PC-3 (cell line): Measurements from ENCODE around the gene ACOXL. TPM values are rescaled to one million over a fixed set of nuclear protein-coding genes. Genes with fewer than 3 reads are reported as not detected.

Experiments
- ATAC-seq: fragments of 200-7000 bp; cut with Tn5 transposase; 2 replicates; pipeline ENCODE4 v1.9.1; 2020; ENCODE audit warnings: mild to moderate bottlenecking, moderate library complexity
- BruUV-seq: library from RNA; stranded (reverse); fragments of 400-500 nt; replicated peaks from 2 replicates; lab custom pipeline; 2021; lab: Mats Ljungman, UMichigan
- CTCF ChIA-PET: fragments of 300-600 bp; sonication (Branson Sonifier 250); formaldehyde crosslinking; loops from one replicate; lab custom pipeline; 2022; ENCODE audit warnings: antibody characterized with exemption; lab: Charles Lee
- POLR2A ChIA-PET: fragments of 300-600 bp; sonication (Branson Sonifier 250); formaldehyde crosslinking; loops from one replicate; lab custom pipeline; 2022; ENCODE audit warnings: antibody characterized with exemption; ENCODE audit not compliant: unreplicated experiment; lab: Charles Lee
- DNase-seq: peaks from one replicate; pipeline ENCODE4 v3.0.0-alpha.2; 2015
- H2AFZ ChIP-seq: fragments of 300-600 bp; sonication (generic); 2 replicates; pipeline ENCODE4 v1.6.0; 2016; ENCODE audit warnings: antibody characterized with exemption, low read length
- H3F3A ChIP-seq: fragments of 300-600 bp; sonication (generic); one replicate; pipeline ENCODE4 v1.6.0; 2017; ENCODE audit warnings: antibody characterized with exemption, low read length, control low read depth, mild to moderate bottlenecking; ENCODE audit not compliant: unreplicated experiment
- H3K27ac ChIP-seq: fragments of 300-600 bp; sonication (generic); 2 replicates; pipeline ENCODE4 v1.5.1; 2016; ENCODE audit warnings: mild to moderate bottlenecking, low read length
- H3K27me3 ChIP-seq: fragments of 300-600 bp; sonication (generic); 2 replicates; pipeline ENCODE4 v1.6.1; 2016; ENCODE audit warnings: low read length, mixed read lengths
- H3K36me3 ChIP-seq: fragments of 300-600 bp; sonication (generic); 2 replicates; pipeline ENCODE4 v1.6.1; 2016; ENCODE audit warnings: low read depth, mixed run types, low read length, mixed read lengths
- H3K4me1 ChIP-seq: fragments of 300-600 bp; sonication (generic); 2 replicates; pipeline ENCODE4 v1.5.1; 2016; ENCODE audit warnings: low read length; ENCODE audit not compliant: insufficient read depth
- H3K4me2 ChIP-seq: fragments of 300-600 bp; sonication (generic); 2 replicates; pipeline ENCODE4 v1.6.0; 2016; ENCODE audit warnings: low read length
- H3K4me3 ChIP-seq: fragments of 300-600 bp; sonication (generic); 2 replicates; pipeline ENCODE4 v1.5.1; 2016; ENCODE audit warnings: mild to moderate bottlenecking, low read length, mixed read lengths
- H3K79me2 ChIP-seq: fragments of 300-600 bp; sonication (generic); 2 replicates; pipeline ENCODE4 v1.6.1; 2017; ENCODE audit warnings: low read length, mixed read lengths
- H3K9ac ChIP-seq: fragments of 300-600 bp; sonication (generic); 2 replicates; pipeline ENCODE4 v1.6.0; 2016; ENCODE audit warnings: mild to moderate bottlenecking, low read length
- H3K9me2 ChIP-seq: fragments of 300-600 bp; sonication (generic); replicated peaks from 2 replicates; pipeline ENCODE4 v1.6.1; 2016; ENCODE audit warnings: mixed run types, low read length, mixed read lengths
- H3K9me3 ChIP-seq: fragments of 300-600 bp; sonication (generic); 2 replicates; pipeline ENCODE4 v1.6.1; 2016; ENCODE audit warnings: low read length, mixed read lengths
- H4K20me1 ChIP-seq: fragments of 300-600 bp; sonication (generic); 2 replicates; pipeline ENCODE4 v1.6.1; 2016; ENCODE audit warnings: low read length, mixed read lengths
- CTCF ChIP-seq: fragments of 300-600 bp; sonication (generic); conservative IDR thresholded peaks from 2 replicates; pipeline ENCODE4 v1.5.1; 2017; ENCODE audit warnings: antibody characterized with exemption, low read depth, mild to moderate bottlenecking, low read length
- EZH2 ChIP-seq: fragments of 300-600 bp; sonication (generic); IDR thresholded peaks from one replicate; pipeline ENCODE4 v1.6.1; 2017; ENCODE audit warnings: antibody characterized with exemption, mild to moderate bottlenecking, low read length; ENCODE audit not compliant: unreplicated experiment
- EZH2phosphoT487 ChIP-seq: fragments of 300-600 bp; sonication (generic); IDR thresholded peaks from 2 replicates; pipeline ENCODE4 v1.6.1; 2018; ENCODE audit warnings: mild to moderate bottlenecking, antibody characterized with exemption, low read length, borderline replicate concordance
- intact Hi-C: fragments of 100-400 bp; cut with micrococcal nuclease; formaldehyde crosslinking; loops from 2 replicates; pipeline ENCODE4 v1.9.0; 2023
- total RNA-seq: library from RNA; depleted of rRNA; stranded (reverse); fragments of >200 nt; gene quantifications from 2 replicates; pipeline ENCODE4 v1.2.3, GENCODE V29; 2014

The ACOXL gene
- total RNA-seq, 1 experiment from 2014 or later = 16.3 TPM

GRCh38 chr2:111134055-111134454, 401.7 kb downstream of the ACOXL start:
- DNase-seq = no peak
- H3K9ac ChIP-seq = no peak overlapping the region
- peaks cover 4% of the 10 kb centered on the region; the same call in 1 of the 2 replicates for H3K36me3 ChIP-seq
- H3K4me2 ChIP-seq = no peak overlapping the region
- H3K79me2 ChIP-seq = peaks cover 87% of the 10 kb centered on the region
- TF ChIP-seq CTCF (peak; percentile 40; the same call in 1 of the 2 replicates), EZH2phosphoT487 (no peak), EZH2 (no peak)
- peaks cover 21% of the 10 kb centered on the region; the same call in 1 of the 2 replicates for H4K20me1 ChIP-seq
- H3K4me3 ChIP-seq = no peak overlapping the region
- H3K9me3 ChIP-seq = no peaks in the 10 kb centered on the region
- intact Hi-C loops = no loop called here
- no peaks in the 10 kb centered on the region for H3K9me2 ChIP-seq
- ATAC-seq = no peak
- no peaks in the 10 kb centered on the region for H3F3A ChIP-seq
- ChIA-PET CTCF (no interaction called here), POLR2A (no interaction called here)
- no peak overlapping the region for H3K27ac ChIP-seq
- no peak overlapping the region for H2AFZ ChIP-seq
- H3K4me1 ChIP-seq = peaks cover 17% of the 10 kb centered on the region
- H3K27me3 ChIP-seq = no peaks in the 10 kb centered on the region
- BruUV-seq = no TSS peak

GRCh38 chr2:111135237-111135909, 403.0 kb downstream of the ACOXL start:
- no peak overlapping the region for H2AFZ ChIP-seq
- H3K4me2 ChIP-seq = no peak overlapping the region
- intact Hi-C loops = no loop called here
- ChIA-PET POLR2A (no interaction called here), CTCF (no interaction called here)
- BruUV-seq = no TSS peak
- no peaks in the 10 kb centered on the region for H3K9me3 ChIP-seq
- no peak overlapping the region for H3K9ac ChIP-seq
- H3K36me3 ChIP-seq = peaks cover 4% of the 10 kb centered on the region; the same call in 1 of the 2 replicates
- DNase-seq (no peak), ATAC-seq (no peak)
- TF ChIP-seq EZH2 (no peak), EZH2phosphoT487 (no peak), CTCF (no peak)
- H3F3A ChIP-seq = no peaks in the 10 kb centered on the region
- H4K20me1 ChIP-seq = peaks cover 24% of the 10 kb centered on the region; the same call in 1 of the 2 replicates
- no peaks in the 10 kb centered on the region for H3K27me3 ChIP-seq
- peaks cover 30% of the 10 kb centered on the region for H3K4me1 ChIP-seq
- H3K4me3 ChIP-seq = no peak overlapping the region
- no peak overlapping the region for H3K27ac ChIP-seq
- no peaks in the 10 kb centered on the region for H3K9me2 ChIP-seq
- H3K79me2 ChIP-seq = peaks cover 84% of the 10 kb centered on the region

GRCh38 chr2:111135910-111136297, 403.5 kb downstream of the ACOXL start:
- peaks cover 36% of the 10 kb centered on the region for H3K4me1 ChIP-seq
- no peaks in the 10 kb centered on the region for H3F3A ChIP-seq
- peaks cover 24% of the 10 kb centered on the region; the same call in 1 of the 2 replicates for H4K20me1 ChIP-seq
- ATAC-seq = peak; percentile 61
- POLR2A ChIA-PET = no interaction called here
- no peak overlapping the region for H2AFZ ChIP-seq
- intact Hi-C loops = no loop called here
- no peak for TF ChIP-seq EZH2phosphoT487
- TF ChIP-seq CTCF = peak; percentile 49; the same call in 1 of the 2 replicates
- no peaks in the 10 kb centered on the region for H3K9me2 ChIP-seq
- no peaks in the 10 kb centered on the region for H3K27me3 ChIP-seq
- no peak overlapping the region for H3K9ac ChIP-seq
- H3K4me2 ChIP-seq = no peak overlapping the region
- BruUV-seq = no TSS peak
- H3K27ac ChIP-seq = no peak overlapping the region
- H3K79me2 ChIP-seq = peaks cover 84% of the 10 kb centered on the region
- peak; percentile 50 for DNase-seq
- peaks cover 10% of the 10 kb centered on the region for H3K36me3 ChIP-seq
- H3K4me3 ChIP-seq = no peak overlapping the region
- CTCF ChIA-PET = no interaction called here
- no peaks in the 10 kb centered on the region for H3K9me3 ChIP-seq
